Tongue (tissue), 2 donors: Measurements from ENCODE around the gene DTNA. TPM values are rescaled to one million over a fixed set of nuclear protein-coding genes. Genes with fewer than 3 reads are reported as not detected.
A peak's percentile ranks its signal among the peaks of the same experiment; 100 is the strongest.

ENCODE experiments used
- DNase-seq: peaks from one replicate; pipeline ENCODE4 v3.0.0-alpha.2; 2015
- total RNA-seq: library from RNA; depleted of rRNA; stranded (reverse); fragments of >200 nt; gene quantifications from one replicate; pipeline ENCODE4 v1.2.3, GENCODE V29; 2014

DTNA gene
- total RNA-seq, 1 donor from 2014 or later, result 105 TPM

DNA sequence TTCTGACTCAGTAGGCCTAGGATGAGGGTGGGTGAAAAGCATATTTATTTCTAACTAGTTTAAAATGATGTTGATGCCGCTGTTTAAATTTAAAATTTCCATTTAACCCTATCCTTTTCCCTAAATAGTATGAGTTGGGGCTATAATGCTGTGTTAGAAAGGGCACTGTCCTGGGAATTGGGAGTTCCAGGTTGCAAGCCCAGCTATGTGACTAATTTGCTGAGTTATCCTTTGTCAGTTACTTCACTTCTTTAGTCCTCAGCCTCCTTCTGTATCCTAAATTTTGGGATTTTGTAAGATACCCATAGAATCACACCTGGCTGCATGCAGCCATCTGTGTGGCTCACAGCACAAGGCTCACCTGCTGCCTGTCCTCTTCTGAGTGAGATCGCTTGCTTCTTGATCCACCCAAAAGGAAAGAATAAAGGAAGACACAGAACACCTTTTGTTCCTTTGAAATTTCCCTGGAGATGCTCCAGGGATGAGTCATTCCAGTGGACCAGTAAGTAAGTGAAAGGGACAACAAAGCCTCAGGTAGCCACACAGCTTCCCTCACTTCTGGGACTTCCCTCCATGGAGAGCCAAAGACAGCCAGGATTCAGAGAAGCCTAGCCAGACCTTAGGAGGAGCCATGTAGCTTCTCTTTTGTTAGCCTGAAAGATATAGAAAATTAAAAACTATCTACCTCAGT, 97.2 kb downstream of the DTNA start:
- no peak for DNase-seq

GRCh38 chr18:34808389-34808788, 98.3 kb downstream of the DTNA start:
- DNase-seq, result no peak

DNA sequence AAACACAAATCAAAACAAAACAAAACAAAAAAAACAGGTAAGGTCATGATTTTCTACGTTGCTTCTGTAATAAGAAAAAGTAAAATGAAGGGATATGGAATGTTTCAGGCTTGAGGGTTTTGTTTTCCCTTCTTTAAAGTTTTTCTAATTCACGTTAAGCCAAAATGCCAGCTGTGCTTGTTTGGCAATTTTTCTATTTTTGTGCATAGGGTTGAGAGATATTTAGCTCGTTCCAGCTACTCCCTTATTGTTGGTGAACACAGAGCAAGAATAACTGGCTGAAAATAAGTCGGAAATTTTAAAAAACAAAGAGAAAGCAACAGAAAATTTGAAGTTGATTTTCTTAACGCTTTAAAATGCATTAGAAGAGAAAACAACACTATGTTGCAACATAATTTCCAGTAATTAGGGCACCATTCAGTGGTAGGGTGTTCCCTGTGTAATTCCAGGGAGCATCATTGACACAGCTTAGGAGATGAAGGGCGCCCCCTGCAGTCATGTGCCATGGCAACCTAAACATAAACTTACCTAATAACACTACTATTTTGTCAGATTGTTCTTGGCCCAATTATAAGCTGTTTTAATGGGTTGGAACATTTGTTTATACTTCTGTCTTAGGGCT, 99.5 kb downstream of the DTNA start:
- peak; percentile 66 for DNase-seq

GRCh38 chr18:34816183-34816582, 106.1 kb downstream of the DTNA start:
- DNase-seq, result no peak

DNA sequence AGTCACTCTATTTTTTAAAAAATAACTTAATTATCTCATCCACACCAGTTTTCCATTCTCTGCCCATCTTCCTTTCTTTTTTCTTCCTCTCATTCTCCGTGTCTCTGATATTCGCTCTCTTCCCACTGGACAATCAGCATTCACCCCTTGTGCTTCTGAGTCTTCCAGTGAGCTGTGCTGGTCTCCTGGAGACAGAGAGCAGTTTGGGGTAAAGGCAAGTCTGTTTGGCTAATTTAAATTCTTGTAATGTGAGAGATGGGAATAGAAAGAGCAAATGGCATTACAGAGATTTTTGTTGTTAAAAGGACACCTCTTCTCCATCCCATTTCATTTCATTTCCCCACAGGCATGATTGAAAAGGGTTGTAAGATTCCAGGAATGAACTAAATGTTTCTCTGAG, 107.5 kb downstream of the DTNA start:
- DNase-seq, result no peak

- DNase-seq, result no peak
Measured at GRCh38 chr18:34818064-34818463, 108.0 kb downstream of the DTNA start.

- DNase-seq, result no peak
Measured at GRCh38 chr18:34820360-34821065, 110.4 kb downstream of the DTNA start.

GRCh38 chr18:34821669-34822210, 111.6 kb downstream of the DTNA start:
- peak; percentile 24 for DNase-seq

GRCh38 chr18:34828093-34828492, 118.0 kb downstream of the DTNA start:
- no peak for DNase-seq

DNA sequence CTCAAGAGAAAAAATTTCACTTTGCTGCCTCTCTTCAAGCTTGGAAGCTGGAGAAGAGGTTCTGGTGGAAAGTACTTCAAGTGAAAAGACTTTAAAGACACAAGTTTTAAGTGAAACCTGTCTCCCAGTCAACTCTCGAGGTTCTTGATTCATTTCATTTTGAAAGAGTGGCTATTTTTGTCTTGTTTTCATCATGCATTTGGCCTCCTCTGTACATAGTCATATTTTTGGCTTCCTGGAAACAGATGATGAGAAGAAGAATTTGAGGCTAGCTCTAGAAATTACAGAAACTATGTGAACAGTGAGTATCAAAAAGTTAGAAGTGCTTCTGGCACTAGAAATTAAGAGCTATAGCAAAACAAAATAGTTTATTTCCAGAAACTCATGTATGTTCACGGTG, 124.8 kb downstream of the DTNA start:
- DNase-seq, result peak; percentile 67

- DNase-seq, result no peak
Measured at GRCh38 chr18:34835466-34835865, 125.4 kb downstream of the DTNA start.

GRCh38 chr18:34837769-34838272, 127.7 kb downstream of the DTNA start:
- peak; percentile 72 for DNase-seq

DNA sequence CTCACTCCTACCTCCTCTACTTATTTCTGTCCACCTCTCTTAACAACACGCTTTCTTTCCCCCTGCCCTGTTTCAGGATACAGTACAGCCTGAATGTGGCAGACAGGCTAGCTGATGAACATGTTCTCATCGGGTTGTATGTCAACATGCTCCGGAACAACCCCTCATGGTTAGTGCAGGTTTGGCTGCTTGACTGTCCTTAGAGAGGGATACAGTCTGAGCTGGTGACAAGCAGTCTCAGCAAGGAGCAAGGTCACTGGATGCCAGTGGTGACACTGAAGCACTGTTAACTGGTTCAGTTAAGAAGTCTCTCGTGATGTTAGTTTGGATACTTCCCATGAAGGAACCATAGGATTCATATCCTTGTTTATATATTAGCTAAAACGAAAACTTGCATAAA, 128.6 kb downstream of the DTNA start:
- no peak for DNase-seq

DNA sequence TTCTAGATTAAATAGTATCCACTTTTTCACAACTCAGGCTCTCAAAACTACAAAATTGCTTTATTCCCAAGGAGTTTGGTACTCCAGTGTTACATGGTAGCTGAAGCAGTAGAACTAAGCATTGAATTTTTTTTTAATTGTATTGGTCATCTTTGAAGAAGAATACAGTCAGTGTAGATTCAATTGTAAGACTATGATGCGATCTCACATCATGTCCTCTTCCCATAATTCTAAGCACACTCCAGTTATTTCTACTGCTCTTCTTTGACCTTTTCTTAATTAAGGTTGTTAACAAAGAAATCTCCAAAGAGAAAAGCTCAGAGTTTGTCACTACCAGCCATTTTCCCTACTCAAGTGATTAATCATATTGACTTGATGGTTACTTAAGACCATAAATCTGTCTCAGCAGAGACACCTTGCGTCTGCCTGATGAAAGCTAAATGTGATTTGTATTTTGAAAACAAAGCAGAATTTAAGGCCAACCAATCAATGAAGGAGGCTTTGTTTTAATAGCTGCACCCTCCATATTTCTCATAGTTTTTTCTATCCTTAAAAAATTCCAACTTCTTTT, 130.2 kb downstream of the DTNA start:
- DNase-seq, result no peak

DNA sequence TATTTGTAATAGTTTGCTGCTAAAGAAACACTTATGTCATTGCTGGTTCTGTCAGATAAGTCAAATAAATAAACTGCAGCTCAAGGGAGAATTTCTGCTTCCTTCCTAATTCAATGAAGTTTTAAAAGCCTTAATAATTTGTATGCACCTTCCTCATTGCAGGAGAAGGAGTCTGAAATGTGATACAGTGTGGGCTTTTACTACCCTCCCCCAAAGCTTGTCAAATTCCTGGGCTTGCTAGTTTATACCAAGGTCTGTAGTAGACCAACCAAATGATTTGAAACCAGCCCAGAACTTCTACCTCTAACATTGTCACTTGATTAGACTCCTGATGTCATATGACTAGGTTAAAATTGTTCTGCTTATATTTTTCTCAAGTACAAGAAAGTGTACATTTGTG, 131.8 kb downstream of the DTNA start:
- DNase-seq, result no peak

- DNase-seq, result no peak
Measured at GRCh38 chr18:34844072-34844471, 134.0 kb downstream of the DTNA start.

GRCh38 chr18:34844732-34845459, 134.8 kb downstream of the DTNA start:
- DNase-seq, result no peak

DNA sequence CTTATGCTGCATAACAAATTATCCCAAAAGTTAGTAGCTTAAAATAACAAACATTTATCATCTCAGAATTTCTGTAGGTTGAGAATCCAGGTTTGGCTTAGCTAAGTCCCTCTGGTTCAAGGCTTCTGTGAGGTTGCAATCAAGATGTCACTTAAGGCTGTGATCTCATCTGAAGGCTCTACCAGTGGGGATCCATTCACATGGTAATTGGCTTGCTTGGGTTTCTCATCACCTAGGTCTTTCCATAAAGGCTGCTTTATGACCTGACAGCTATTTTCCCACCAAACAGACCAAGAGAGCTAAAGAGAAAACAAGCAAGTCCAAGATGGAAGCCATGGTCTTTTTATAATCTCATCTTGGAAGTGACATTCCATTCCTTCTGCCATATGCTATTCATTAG, 137.3 kb downstream of the DTNA start:
- no peak for DNase-seq

- no peak for DNase-seq
Measured at GRCh38 chr18:34848156-34848555, 138.1 kb downstream of the DTNA start.

- DNase-seq, result no peak
Measured at GRCh38 chr18:34848695-34849094, 138.6 kb downstream of the DTNA start.

GRCh38 chr18:34857320-34857719, 147.2 kb downstream of the DTNA start:
- DNase-seq, result no peak

GRCh38 chr18:34858188-34858587, 148.1 kb downstream of the DTNA start:
- DNase-seq, result no peak
